LNCaP clone FGC (cell line): ENCODE results near the gene L3MBTL2.

Experiments
- DNase-seq: peaks from one replicate; pipeline ENCODE4 v3.0.0-alpha.2; 2011; ENCODE audit warnings: low read depth
- H3K4me3 ChIP-seq: 2 replicates; pipeline ENCODE4 v1.5.1; 2011; ENCODE audit warnings: mild to moderate bottlenecking, low read depth, low read length, control low read depth
- CTCF ChIP-seq: IDR thresholded peaks from 2 replicates; pipeline ENCODE4 v1.5.1; 2012; ENCODE audit warnings: mild to moderate bottlenecking; ENCODE audit not compliant: control insufficient read depth, insufficient read depth; ENCODE audit errors: extremely low read depth

The L3MBTL2 gene

GRCh38 chr22:41204992-41205900 lies at the start of gene L3MBTL2:
Gene L3MBTL2 (plus strand): TSS chr22:41205312. CDS start chr22:41205363, 51 bp downstream.
- no peak for TF ChIP-seq CTCF
- peak within 1 kb of the TSS; percentile 96 for H3K4me3 ChIP-seq
- DNase-seq = peak; percentile 81

DNA sequence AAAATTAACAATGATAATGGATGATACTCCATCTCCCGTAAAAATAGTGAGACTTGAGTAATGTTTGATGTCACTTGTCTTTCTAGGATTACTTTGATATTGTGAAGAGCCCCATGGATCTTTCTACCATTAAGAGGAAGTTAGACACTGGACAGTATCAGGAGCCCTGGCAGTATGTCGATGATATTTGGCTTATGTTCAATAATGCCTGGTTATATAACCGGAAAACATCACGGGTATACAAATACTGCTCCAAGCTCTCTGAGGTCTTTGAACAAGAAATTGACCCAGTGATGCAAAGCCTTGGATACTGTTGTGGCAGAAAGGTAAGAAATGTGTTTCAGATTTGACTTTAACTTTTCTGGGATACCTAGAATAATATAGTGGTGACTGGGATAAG lies 48.0 kb upstream of the L3MBTL2 start:
- no peak overlapping the region for H3K4me3 ChIP-seq
- DNase-seq = no peak
- no peak for TF ChIP-seq CTCF

DNA sequence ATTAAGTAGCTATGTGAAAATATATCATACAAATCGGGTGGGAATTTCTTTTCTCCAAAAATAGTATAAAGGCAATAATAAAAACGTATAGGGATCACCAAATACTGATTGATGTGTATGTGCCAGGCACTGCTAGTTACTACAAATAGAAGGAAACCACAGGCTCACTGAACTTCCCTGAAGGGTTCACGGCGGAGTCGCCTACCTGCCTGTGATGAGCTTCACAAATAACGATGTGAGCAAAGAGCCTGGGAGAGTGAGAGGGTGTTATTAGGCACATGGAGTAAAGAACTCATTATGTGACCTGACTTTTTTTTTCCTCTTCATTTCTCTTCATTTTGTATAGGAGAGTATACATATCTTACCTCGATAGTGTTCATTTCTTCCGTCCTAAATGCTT lies 36.0 kb upstream of the L3MBTL2 start:
- no peak for DNase-seq
- no peak for TF ChIP-seq CTCF
- H3K4me3 ChIP-seq = no peak overlapping the region

GRCh38 chr22:41171996-41172395 lies 33.1 kb upstream of the L3MBTL2 start:
- TF ChIP-seq CTCF = no peak
- DNase-seq = no peak

GRCh38 chr22:41175546-41175945 lies 29.6 kb upstream of the L3MBTL2 start:
- H3K4me3 ChIP-seq = no peak overlapping the region
- no peak for TF ChIP-seq CTCF
- no peak for DNase-seq

More at GRCh38 chr22:41171996-41172395, 33.1 kb upstream of the L3MBTL2 start:
- no peak overlapping the region for H3K4me3 ChIP-seq

GRCh38 chr22:41177040-41177621 lies 28.0 kb upstream of the L3MBTL2 start:
- no peak for DNase-seq
- no peak for TF ChIP-seq CTCF
- no peak overlapping the region for H3K4me3 ChIP-seq
